ENCODE measurements around the gene NPAS3.

Gene NPAS3

DNA sequence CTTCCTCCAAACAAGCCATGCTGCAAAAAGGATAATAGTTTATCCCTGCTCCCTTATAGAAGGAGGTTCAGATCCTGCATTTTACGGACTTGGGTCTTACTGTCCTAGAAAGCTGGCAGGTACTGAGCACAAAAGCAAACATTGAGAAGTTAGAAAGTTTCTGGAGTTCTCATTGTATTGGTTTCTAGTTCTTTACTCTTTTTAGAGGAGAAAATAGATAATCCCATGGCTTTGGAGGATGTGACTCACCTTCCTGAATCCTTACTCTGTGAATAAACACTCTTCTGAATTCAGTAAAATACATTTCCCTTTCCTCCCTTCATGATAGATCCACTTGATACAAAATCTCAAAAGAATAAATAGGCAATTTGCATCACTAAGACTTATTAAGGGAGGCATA, 188.9 kb downstream of the NPAS3 start:
- Histone ChIP-seq H4K20me1 (ENCODE audit: insufficient read depth, low read length) (no peaks in the 10 kb centered on the region), H3K79me2 (ENCODE audit: low read length) (no peaks in the 10 kb centered on the region), H3K4me2 (ENCODE audit: low read length) (no peak overlapping the region), H2AFZ (ENCODE audit: low read depth, low read length) (no peak overlapping the region), H3K36me3 (replicated peaks; ENCODE audit: low read depth, low read length) (no peaks in the 10 kb centered on the region), H3K9me3 (ENCODE audit: insufficient read depth, low read length) (no peaks in the 10 kb centered on the region), H3K27me3 (ENCODE audit: low read depth, low read length) (no peaks in the 10 kb centered on the region), H3K4me3 (ENCODE audit: low read length) (no peak overlapping the region), H3K27ac (ENCODE audit: low read length) (no peak overlapping the region), H3K9ac (ENCODE audit: low read length) (no peak overlapping the region), H3K4me1 (ENCODE audit: low read length) (no peaks in the 10 kb centered on the region)
- TF ChIP-seq, protein P1, sequence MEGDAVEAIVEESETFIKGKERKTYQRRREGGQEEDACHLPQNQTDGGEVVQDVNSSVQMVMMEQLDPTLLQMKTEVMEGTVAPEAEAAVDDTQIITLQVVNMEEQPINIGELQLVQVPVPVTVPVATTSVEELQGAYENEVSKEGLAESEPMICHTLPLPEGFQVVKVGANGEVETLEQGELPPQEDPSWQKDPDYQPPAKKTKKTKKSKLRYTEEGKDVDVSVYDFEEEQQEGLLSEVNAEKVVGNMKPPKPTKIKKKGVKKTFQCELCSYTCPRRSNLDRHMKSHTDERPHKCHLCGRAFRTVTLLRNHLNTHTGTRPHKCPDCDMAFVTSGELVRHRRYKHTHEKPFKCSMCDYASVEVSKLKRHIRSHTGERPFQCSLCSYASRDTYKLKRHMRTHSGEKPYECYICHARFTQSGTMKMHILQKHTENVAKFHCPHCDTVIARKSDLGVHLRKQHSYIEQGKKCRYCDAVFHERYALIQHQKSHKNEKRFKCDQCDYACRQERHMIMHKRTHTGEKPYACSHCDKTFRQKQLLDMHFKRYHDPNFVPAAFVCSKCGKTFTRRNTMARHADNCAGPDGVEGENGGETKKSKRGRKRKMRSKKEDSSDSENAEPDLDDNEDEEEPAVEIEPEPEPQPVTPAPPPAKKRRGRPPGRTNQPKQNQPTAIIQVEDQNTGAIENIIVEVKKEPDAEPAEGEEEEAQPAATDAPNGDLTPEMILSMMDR (IDR thresholded peaks at IDR 0.05; ENCODE audit: low read depth, low read length): no peak
- no peak for TF ChIP-seq EZH2phosphoT487 (IDR thresholded peaks at IDR 0.05; ENCODE audit: low read depth)

DNA sequence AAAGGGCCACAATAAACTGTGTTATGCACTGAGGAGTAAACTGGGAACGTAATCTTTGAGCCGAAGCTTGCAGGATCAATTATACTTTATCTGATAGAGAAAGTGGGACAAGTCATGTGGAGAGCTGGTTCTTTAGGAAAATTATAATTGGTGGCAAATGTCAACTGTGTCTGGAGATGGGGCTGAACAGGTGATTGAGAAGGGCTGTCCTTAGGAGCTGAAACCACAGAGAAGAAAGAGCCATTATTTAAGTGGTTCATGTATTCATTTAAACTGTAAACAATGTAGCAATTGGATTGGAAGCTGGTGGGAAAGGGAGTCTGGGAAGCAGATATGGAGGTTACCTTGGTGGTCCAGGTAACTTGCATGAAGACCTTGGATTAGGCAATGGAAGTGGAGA, 193.1 kb downstream of the NPAS3 start:
- TF ChIP-seq EZH2phosphoT487 (IDR thresholded peaks at IDR 0.05; ENCODE audit: low read depth): no peak
- TF ChIP-seq, protein P1 (IDR thresholded peaks at IDR 0.05; ENCODE audit: low read depth, low read length): no peak
- H3K36me3 ChIP-seq (replicated peaks; ENCODE audit: low read depth, low read length): no peaks in the 10 kb centered on the region
- no peaks in the 10 kb centered on the region for H4K20me1 ChIP-seq (ENCODE audit: insufficient read depth, low read length)
- no peak overlapping the region for H3K4me2 ChIP-seq (ENCODE audit: low read length)
- no peaks in the 10 kb centered on the region for H3K27me3 ChIP-seq (ENCODE audit: low read depth, low read length)
- no peak overlapping the region for H3K27ac ChIP-seq (ENCODE audit: low read length)
- H3K4me3 ChIP-seq (ENCODE audit: low read length): no peak overlapping the region
- H3K4me1 ChIP-seq (ENCODE audit: low read length): peaks cover 6% of the 10 kb centered on the region
- no peaks in the 10 kb centered on the region for H3K79me2 ChIP-seq (ENCODE audit: low read length)
- no peak overlapping the region for H2AFZ ChIP-seq (ENCODE audit: low read depth, low read length)
- no peaks in the 10 kb centered on the region for H3K9me3 ChIP-seq (ENCODE audit: insufficient read depth, low read length)
- H3K9ac ChIP-seq (ENCODE audit: low read length): no peak overlapping the region

DNA sequence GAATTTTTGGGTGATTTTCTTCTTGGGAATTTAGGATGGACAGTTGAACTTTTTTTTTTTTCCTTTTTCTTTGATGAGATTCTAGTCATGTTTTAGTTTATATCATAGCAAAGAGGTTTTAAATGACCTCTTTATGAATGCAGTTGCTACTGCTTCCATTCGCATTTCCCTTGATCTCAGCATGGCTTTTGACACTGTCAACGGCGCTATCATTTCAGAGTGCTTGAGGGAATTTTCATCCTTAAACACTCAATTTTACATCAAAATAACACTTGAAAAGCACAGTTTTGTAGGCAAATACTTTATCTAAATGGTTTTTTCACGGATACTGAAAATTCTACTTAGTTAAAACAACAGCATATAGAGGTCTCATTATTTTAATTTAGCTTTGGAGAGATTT, 195.5 kb downstream of the NPAS3 start:
- Histone ChIP-seq H3K27me3 (ENCODE audit: low read depth, low read length) (no peaks in the 10 kb centered on the region), H3K4me1 (ENCODE audit: low read length) (peaks cover 6% of the 10 kb centered on the region), H3K4me2 (ENCODE audit: low read length) (no peak overlapping the region), H3K9me3 (ENCODE audit: insufficient read depth, low read length) (no peaks in the 10 kb centered on the region), H3K79me2 (ENCODE audit: low read length) (no peaks in the 10 kb centered on the region), H3K9ac (ENCODE audit: low read length) (no peak overlapping the region), H3K36me3 (replicated peaks; ENCODE audit: low read depth, low read length) (no peaks in the 10 kb centered on the region), H4K20me1 (ENCODE audit: insufficient read depth, low read length) (no peaks in the 10 kb centered on the region), H2AFZ (ENCODE audit: low read depth, low read length) (no peak overlapping the region), H3K4me3 (ENCODE audit: low read length) (no peak overlapping the region), H3K27ac (ENCODE audit: low read length) (no peak overlapping the region)
- TF ChIP-seq EZH2phosphoT487 (IDR thresholded peaks at IDR 0.05; ENCODE audit: low read depth): no peak
- TF ChIP-seq, protein P1 (IDR thresholded peaks at IDR 0.05; ENCODE audit: low read depth, low read length): no peak

DNA sequence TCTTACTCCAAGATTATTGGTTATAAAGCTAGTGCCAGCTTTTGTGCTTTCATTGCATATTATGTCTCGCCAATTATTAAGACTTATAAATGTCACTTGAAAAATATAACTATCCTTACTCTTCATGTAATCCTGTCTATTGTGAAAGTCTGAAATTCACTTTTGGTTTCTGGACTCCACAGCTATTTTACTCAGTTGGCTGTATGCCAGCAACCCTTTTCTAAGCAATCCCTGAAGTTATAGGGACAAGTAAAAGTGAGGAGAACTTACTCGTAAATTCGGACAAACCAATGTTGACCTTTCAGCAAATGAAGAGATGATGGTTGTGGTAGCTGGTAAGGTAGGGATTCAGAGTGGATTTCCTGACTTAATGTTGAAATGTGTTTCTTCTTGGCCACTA, 196.3 kb downstream of the NPAS3 start:
- Histone ChIP-seq H3K4me3 (ENCODE audit: low read length) (no peak overlapping the region), H2AFZ (ENCODE audit: low read depth, low read length) (no peak overlapping the region), H3K27ac (ENCODE audit: low read length) (no peak overlapping the region), H3K9ac (ENCODE audit: low read length) (no peak overlapping the region), H3K27me3 (ENCODE audit: low read depth, low read length) (no peaks in the 10 kb centered on the region), H3K4me1 (ENCODE audit: low read length) (peaks cover 6% of the 10 kb centered on the region), H3K79me2 (ENCODE audit: low read length) (no peaks in the 10 kb centered on the region), H3K4me2 (ENCODE audit: low read length) (no peak overlapping the region), H3K36me3 (replicated peaks; ENCODE audit: low read depth, low read length) (no peaks in the 10 kb centered on the region), H4K20me1 (ENCODE audit: insufficient read depth, low read length) (no peaks in the 10 kb centered on the region), H3K9me3 (ENCODE audit: insufficient read depth, low read length) (no peaks in the 10 kb centered on the region)
- TF ChIP-seq, protein P1 (IDR thresholded peaks at IDR 0.05; ENCODE audit: low read depth, low read length): no peak
- no peak for TF ChIP-seq EZH2phosphoT487 (IDR thresholded peaks at IDR 0.05; ENCODE audit: low read depth)

All from OCI-LY3 (cell line).